GM12878 (cell line): ENCODE measurements around the gene APPL2. TPM values are rescaled to one million over a fixed set of nuclear protein-coding genes. Genes with fewer than 3 reads are reported as not detected.

Experiments
- ATAC-seq: fragments of 200-7000 bp; cut with Tn5 transposase; 3 replicates; pipeline ENCODE4 v1.9.1; 2020; ENCODE audit warnings: mild to moderate bottlenecking, moderate library complexity
- BruUV-seq: library from RNA; stranded (reverse); fragments of 400-500 nt; replicated peaks from 2 replicates; lab custom pipeline; 2021; lab: Mats Ljungman, UMichigan
- CTCF ChIA-PET: fragments of 300-600 bp; sonication (Branson Sonifier 250); formaldehyde crosslinking; extraction: SDS; loops from one replicate; lab custom pipeline; 2021; ENCODE audit warnings: inconsistent platforms; lab: Yijun Ruan, JAX
- POLR2A ChIA-PET: fragments of 350-600 bp; formaldehyde crosslinking; extraction: SDS; loops from one replicate; lab custom pipeline; 2021; ENCODE audit warnings: inconsistent platforms; lab: Charles Lee
- RAD21 ChIA-PET: fragments of 300-600 bp; sonication (Branson Sonifier 250); formaldehyde crosslinking; loops from one replicate; lab custom pipeline; 2023; ENCODE audit warnings: antibody characterized with exemption; ENCODE audit not compliant: unreplicated experiment; lab: Charles Lee
- SMC1A ChIA-PET: fragments of 300-600 bp; sonication (Branson Sonifier 250); formaldehyde crosslinking; loops from one replicate; lab custom pipeline; 2023; ENCODE audit not compliant: unreplicated experiment, uncharacterized antibody; lab: Charles Lee
- DNase-seq: peaks from one replicate; pipeline ENCODE4 v3.0.0-alpha.2; 2011; ENCODE audit warnings: low read depth, low spot score
- FAIRE-seq: peaks from 3 replicates; lab custom pipeline; 2011; peaks lifted over from hg19 to GRCh38; lab: Jason Lieb, UNC
- H2AFZ ChIP-seq: 2 replicates; pipeline ENCODE4 v1.6.0; 2011; ENCODE audit warnings: low read depth, low read length, control low read depth; ENCODE audit not compliant: control insufficient read depth
- H3K27ac ChIP-seq: 2 replicates; pipeline ENCODE4 v1.5.1; 2011; ENCODE audit warnings: control low read depth; ENCODE audit not compliant: control insufficient read depth, insufficient read depth
- H3K27me3 ChIP-seq, 2 experiments: replicated peaks in 1 of 2; 2 replicates each; pipeline versions ENCODE4 v1.6.0 to v1.6.1; 2011; ENCODE audit warnings: low read length in 1 of 2; ENCODE audit not compliant: control insufficient read depth in 2 of 2, insufficient read depth in 2 of 2
- H3K36me3 ChIP-seq, 2 experiments: 2 replicates each; pipeline ENCODE4 v1.5.1; 2011; ENCODE audit warnings: low read length in 1 of 2; ENCODE audit not compliant: control insufficient read depth in 2 of 2, insufficient read depth in 2 of 2
- H3K4me1 ChIP-seq: 2 replicates; pipeline ENCODE4 v1.6.1; 2011; ENCODE audit warnings: mild to moderate bottlenecking, low read length, moderate library complexity, mixed read lengths; ENCODE audit not compliant: control insufficient read depth, insufficient read depth
- H3K4me2 ChIP-seq: 2 replicates; pipeline ENCODE4 v1.6.0; 2011; ENCODE audit warnings: control low read depth; ENCODE audit not compliant: control insufficient read depth, insufficient read depth
- H3K4me3 ChIP-seq: fragments of 200-600 bp; sonication (generic); 2 replicates; pipeline ENCODE4 v1.5.1; 2016
- H3K79me2 ChIP-seq: 2 replicates; pipeline ENCODE4 v1.6.0; 2011; ENCODE audit warnings: low read length; ENCODE audit not compliant: control insufficient read depth, insufficient read depth
- H3K9ac ChIP-seq: 2 replicates; pipeline ENCODE4 v1.8.0; 2011; ENCODE audit warnings: low read length, control low read depth, mixed read lengths; ENCODE audit not compliant: control insufficient read depth, insufficient read depth
- H3K9me3 ChIP-seq: replicated peaks from 3 replicates; pipeline ENCODE4 v1.5.1; 2011; ENCODE audit warnings: mild to moderate bottlenecking, low read length; ENCODE audit not compliant: control insufficient read depth, insufficient read depth
- H4K20me1 ChIP-seq: 2 replicates; pipeline ENCODE4 v1.6.0; 2011; ENCODE audit not compliant: control insufficient read depth, insufficient read depth
- GABPA ChIP-seq: IDR thresholded peaks from 2 replicates; pipeline ENCODE4 v1.6.1; 2014; ENCODE audit warnings: antibody characterized with exemption, low read depth, mild to moderate bottlenecking, inconsistent platforms
- LARP7 ChIP-seq: fragments of 450-650 bp; IDR thresholded peaks from 2 replicates; pipeline ENCODE4 v1.6.1; 2017; ENCODE audit warnings: mild to moderate bottlenecking
- POLR2AphosphoS2 ChIP-seq: IDR thresholded peaks from 2 replicates; pipeline ENCODE4 v1.6.1; 2011; ENCODE audit warnings: low read depth, mild to moderate bottlenecking, low read length, improper control_type of control experiment, moderate library complexity
- RAD51 ChIP-seq: fragments of 450-650 bp; IDR thresholded peaks from 2 replicates; pipeline ENCODE4 v1.6.1; 2016; ENCODE audit warnings: moderate library complexity, mild to moderate bottlenecking, inconsistent platforms
- SP1 ChIP-seq: IDR thresholded peaks from one replicate; pipeline ENCODE4 v1.6.1; 2011; ENCODE audit warnings: low read depth, low read length
- SREBF1 ChIP-seq: IDR thresholded peaks from 2 replicates; pipeline ENCODE4 v1.6.1; 2012; ENCODE audit warnings: mild to moderate bottlenecking, low read length
- WGBS: methylation state at CpG from one replicate; pipeline ENCODE4 v1.1.6; 2016; ENCODE audit warnings: low lambda C conversion rate; ENCODE audit not compliant: insufficient replicate concordance, insufficient coverage; ENCODE audit errors: missing lambda C conversion rate; 5-methylcytosine and 5-hydroxymethylcytosine counted together
- in situ Hi-C: fragments of 300-500 bp; cut with MboI; formaldehyde crosslinking; loops from 9 replicates; pipeline ENCODE4 v1.14.3; 2018; ENCODE audit warnings: mixed read lengths
- intact Hi-C: fragments of 100-400 bp; cut with micrococcal nuclease; formaldehyde crosslinking; loops from one replicate; pipeline ENCODE4 v1.14.2; 2022; ENCODE audit not compliant: unreplicated experiment
- polyA plus RNA-seq, 11 experiments: library from polyadenylated mRNA; depleted of rRNA in 4 of 11; unstranded in 6 of 11; stranded (reverse) in 5 of 11; fragments of >200 nt; fragmentation: Nextera tagmentation in 4 of 11; fragmentation: Illumina TruSeq in 1 of 11; extraction: Ambion mirVana in 4 of 11; extraction: Trizol in 1 of 11; gene quantifications; 1 replicate in 1 of 11; 2 replicates in 10 of 11; pipeline versions ENCODE4 v1.2.1 to v1.2.3, GENCODE V29; 2011 to 2016; ENCODE audit warnings: inconsistent platforms in 2 of 11, missing spikeins in 2 of 11, low read depth in 1 of 11
- total RNA-seq, 4 experiments: library from RNA; depleted of rRNA in 3 of 4; stranded (reverse); fragments of >200 nt in 3 of 4; fragmentation: Illumina TruSeq in 1 of 4; extraction: Trizol in 1 of 4; gene quantifications; 2 replicates each; pipeline versions ENCODE4 v1.2.1 to v1.2.3, GENCODE V29; 2013 to 2021
- TF ChIP-seq, protein P1 (sequence below): fragments of 450-650 bp; IDR thresholded peaks from 2 replicates; pipeline ENCODE4 v1.6.1; 2016; ENCODE audit warnings: mild to moderate bottlenecking, moderate library complexity, borderline replicate concordance
- TF ChIP-seq, protein P2 (sequence below): IDR thresholded peaks from 2 replicates; pipeline ENCODE4 v1.6.1; 2012; ENCODE audit warnings: low read length, inconsistent platforms

The APPL2 gene
- total and polyA plus RNA-seq, 10 of the 15 experiments (the other 5 are each of a cell fraction or from before 2014, with no cell fraction given) = 1.9 to 14.2 (median 7.5) TPM

DNA sequence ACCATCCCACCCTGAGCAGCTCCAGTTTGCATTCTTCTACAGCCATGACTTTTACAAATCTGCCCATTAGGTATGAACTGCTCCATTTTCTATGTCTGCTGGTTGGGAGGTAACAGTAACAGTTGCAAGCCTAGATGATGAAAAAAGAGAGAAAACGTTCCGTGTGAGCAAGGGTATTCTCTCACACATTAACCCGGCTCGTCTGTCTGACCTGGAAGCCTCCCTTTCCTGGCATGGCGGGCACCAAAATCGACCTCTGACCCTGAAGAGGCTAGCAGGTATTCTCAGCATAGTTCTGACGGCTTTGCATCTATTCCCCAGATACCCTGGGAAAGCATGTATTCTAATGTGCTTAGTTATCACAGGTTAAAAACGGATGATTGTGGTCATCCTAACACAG, 31.8 kb downstream of the APPL2 start:
- WGBS = 85% methylated on average over 8 of the region's 8 CpGs
- RAD21 ChIA-PET = no interaction called here

More for the DNA sequence above, 31.8 kb downstream of the APPL2 start:
- Histone ChIP-seq H2AFZ (no peak overlapping the region), H3K79me2 (no peaks in the 10 kb centered on the region), H3K4me3 (no peak overlapping the region), H3K27ac (no peak overlapping the region), H3K36me3 (peaks cover 0 to 8% of the 10 kb centered on the region in 2 experiments; a peak in 2 of 4 replicates), H4K20me1 (peaks cover 2% of the 10 kb centered on the region; the same call in 1 of the 2 replicates), H3K4me2 (no peak overlapping the region), H3K9ac (no peak overlapping the region), H3K9me3 (no peaks in the 10 kb centered on the region), H3K27me3 (no peaks in the 10 kb centered on the region), H3K4me1 (no peaks in the 10 kb centered on the region; the same call in 1 of the 2 replicates)
- BruUV-seq = no TSS peak
- CTCF ChIA-PET = no interaction called here
- in situ Hi-C loops = no loop called here
- intact Hi-C loops = no loop called here
- ATAC-seq (no peak), FAIRE-seq (no peak), DNase-seq (no peak)
- SMC1A ChIA-PET = no interaction called here
- POLR2A ChIA-PET = no interaction called here
- no peak for TF ChIP-seq SP1
- TF ChIP-seq, protein P1, sequence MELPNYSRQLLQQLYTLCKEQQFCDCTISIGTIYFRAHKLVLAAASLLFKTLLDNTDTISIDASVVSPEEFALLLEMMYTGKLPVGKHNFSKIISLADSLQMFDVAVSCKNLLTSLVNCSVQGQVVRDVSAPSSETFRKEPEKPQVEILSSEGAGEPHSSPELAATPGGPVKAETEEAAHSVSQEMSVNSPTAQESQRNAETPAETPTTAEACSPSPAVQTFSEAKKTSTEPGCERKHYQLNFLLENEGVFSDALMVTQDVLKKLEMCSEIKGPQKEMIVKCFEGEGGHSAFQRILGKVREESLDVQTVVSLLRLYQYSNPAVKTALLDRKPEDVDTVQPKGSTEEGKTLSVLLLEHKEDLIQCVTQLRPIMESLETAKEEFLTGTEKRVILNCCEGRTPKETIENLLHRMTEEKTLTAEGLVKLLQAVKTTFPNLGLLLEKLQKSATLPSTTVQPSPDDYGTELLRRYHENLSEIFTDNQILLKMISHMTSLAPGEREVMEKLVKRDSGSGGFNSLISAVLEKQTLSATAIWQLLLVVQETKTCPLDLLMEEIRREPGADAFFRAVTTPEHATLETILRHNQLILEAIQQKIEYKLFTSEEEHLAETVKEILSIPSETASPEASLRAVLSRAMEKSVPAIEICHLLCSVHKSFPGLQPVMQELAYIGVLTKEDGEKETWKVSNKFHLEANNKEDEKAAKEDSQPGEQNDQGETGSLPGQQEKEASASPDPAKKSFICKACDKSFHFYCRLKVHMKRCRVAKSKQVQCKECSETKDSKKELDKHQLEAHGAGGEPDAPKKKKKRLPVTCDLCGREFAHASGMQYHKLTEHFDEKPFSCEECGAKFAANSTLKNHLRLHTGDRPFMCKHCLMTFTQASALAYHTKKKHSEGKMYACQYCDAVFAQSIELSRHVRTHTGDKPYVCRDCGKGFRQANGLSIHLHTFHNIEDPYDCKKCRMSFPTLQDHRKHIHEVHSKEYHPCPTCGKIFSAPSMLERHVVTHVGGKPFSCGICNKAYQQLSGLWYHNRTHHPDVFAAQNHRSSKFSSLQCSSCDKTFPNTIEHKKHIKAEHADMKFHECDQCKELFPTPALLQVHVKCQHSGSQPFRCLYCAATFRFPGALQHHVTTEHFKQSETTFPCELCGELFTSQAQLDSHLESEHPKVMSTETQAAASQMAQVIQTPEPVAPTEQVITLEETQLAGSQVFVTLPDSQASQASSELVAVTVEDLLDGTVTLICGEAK = no peak
- TF ChIP-seq SREBF1 = no peak
- no peak for TF ChIP-seq GABPA
- no peak for TF ChIP-seq POLR2AphosphoS2
- no peak for TF ChIP-seq RAD51
- no peak for TF ChIP-seq LARP7
- TF ChIP-seq, protein P2, sequence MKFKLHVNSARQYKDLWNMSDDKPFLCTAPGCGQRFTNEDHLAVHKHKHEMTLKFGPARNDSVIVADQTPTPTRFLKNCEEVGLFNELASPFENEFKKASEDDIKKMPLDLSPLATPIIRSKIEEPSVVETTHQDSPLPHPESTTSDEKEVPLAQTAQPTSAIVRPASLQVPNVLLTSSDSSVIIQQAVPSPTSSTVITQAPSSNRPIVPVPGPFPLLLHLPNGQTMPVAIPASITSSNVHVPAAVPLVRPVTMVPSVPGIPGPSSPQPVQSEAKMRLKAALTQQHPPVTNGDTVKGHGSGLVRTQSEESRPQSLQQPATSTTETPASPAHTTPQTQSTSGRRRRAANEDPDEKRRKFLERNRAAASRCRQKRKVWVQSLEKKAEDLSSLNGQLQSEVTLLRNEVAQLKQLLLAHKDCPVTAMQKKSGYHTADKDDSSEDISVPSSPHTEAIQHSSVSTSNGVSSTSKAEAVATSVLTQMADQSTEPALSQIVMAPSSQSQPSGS = no peak
